IPS DF 4.7 (cell line): Measurements from ENCODE around the gene SENP1.
"Not testable (repeated sequence)": the region's sequence is repeated elsewhere in the genome, so short reads cannot be mapped to it uniquely, and the experiment has no call there.

Source experiments
- DNase-seq: peaks from one replicate; pipeline ENCODE4 v3.0.0-alpha.2; 2013; ENCODE audit warnings: low spot score; ENCODE audit errors: extremely low read depth

Gene SENP1

DNA sequence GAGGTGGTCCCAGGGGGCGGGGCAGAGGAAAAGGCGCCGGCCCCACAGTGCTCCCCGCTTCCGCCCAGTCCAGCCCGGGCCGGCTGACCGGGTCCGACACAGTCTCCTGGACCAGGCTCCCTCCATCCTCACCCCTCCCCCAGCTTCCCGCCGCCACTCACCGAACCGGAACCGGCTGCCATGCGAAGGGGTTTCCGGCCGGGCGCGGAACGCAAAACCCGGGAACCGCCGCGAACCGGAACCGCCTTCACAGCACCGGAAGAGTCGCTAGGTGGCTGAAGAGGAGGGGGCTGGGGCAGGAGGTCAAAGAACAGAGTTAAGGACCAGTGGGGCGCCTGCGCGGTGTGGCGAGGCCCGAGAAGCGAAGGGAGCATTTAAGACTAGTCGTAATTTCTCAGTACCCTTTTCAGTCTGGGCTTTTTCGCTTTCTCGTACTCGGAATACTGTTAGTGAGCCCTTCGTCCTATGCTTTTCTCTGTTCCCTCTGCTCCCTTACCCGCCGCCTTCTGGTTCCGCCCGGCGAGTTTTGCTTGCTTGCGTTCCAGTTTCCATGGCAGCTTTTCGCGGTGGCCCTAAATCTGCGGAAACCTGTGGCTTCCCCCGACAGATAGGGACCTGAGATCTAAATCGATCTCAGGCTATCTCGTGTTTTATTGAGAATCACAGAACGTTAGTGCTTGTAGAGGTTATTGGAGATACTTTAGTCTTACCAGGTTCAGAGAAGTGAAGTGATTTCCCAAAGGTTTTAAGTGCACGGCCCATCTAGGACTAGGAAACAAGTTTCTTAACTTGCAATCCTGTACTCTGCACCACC is at the start of gene SENP1:
TSS of gene SENP1 (minus strand) at position 213 of the 814 bp plus-strand sequence. CDS start 4,607 bp downstream, outside the sequence.
- no peak for DNase-seq

DNA sequence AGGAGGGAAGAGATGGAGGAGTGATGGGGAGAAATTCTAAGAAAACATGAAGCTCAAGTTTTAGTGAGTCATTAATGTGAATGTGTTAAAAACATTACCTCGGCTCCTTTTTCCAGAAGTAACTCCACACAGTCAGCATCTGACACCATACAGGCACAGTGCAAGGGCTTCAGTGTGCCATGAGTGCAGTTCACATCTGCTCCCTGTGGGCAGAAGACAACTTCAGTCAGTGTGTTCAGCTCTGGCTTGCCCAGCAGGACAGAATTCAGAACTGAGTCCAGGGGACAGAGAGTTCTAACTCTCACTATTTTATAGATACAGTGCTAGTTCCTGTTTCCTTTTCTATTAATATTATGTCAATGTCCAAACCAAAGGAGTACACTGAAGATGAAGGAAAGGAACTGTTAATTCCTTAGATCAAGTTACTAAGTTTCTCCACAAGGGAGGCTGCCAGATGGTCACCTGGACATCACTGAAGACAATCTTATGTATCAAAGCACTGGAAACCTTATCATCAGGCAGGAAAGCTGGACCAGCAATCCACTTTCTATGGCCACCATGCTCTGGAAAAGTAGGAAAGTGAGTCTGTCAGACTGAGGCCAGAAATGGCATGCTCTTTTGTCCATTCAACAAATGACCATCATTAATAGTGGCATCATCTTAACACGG is 45.4 kb upstream of the SENP1 start:
- no peak for DNase-seq

DNA sequence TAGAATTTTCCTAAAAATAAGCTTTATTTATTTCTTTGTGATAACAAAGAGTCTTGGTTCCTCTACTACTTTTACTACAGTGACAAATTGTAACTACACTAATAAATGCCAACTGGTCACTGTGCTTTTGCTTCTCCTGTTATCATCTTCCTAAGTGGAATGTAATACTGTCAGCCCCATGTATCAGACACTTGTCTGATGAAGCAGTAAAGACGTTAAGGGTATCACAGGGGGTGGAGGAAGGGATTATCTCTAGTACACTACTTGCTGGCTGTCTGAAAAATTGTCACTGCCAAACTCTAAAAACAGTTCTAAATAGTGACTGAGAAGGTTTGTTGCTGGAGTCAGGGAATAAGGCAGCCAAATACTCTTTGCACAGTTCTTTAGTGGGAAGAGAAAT is 40.1 kb upstream of the SENP1 start:
- no peak for DNase-seq

DNA sequence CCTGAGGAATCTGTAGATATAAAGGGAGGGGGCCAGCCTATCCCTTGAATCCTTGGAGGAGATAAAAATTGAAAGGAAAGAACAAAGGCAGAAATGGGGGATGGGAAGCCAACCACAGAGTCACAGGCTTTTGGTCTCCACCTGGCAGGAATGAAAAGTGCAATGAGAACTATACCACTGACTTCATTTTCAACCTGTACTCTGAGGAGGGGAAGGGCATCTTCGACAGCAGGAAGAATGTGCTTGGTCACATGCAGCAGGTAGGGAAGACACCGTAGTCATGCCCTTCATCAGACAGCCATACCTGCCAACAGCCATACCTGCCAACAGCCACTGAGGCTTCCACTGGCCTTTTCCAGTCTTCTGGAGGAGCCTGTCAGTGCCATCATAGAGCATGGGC is 38.0 kb upstream of the SENP1 start:
- DNase-seq, result no peak

DNA sequence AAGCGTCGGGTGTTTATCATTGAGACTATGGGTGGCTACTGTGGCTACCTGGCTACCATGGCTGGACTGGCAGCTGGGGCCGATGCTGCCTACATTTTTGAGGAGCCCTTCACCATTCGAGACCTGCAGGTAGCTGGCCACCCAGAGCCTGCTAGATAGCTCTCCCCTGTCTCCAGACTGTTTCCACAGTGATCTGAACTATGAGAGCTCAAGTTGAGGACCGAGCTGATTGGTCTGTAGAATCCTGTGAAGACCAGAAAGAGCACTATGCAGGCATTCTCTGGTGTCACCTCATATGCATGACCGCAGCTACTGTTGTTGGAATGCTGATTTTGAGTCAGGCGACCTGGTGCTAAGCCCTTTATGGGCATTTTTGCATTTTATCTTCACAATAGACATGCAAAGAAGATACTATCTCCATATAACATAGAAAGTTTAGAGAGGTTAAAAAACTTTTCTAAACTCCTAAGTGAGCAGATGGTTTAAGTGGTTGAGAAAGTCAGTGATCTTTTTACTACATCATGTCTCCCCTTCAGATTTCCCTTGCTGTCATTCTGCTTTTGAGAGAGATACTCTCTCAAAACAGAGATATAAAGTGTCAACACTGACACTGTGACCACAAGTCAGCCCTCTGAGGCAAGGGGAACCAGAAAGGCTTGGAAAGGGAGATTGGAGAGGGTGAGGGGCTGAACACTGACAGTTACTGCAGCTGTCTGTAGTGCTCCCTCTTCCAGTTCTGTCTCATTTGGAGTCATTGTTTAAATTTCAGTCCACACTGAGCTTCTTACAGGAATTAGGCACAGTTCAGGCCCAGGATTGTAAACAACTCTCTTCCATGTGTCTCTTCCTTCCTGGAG is 37.2 kb upstream of the SENP1 start:
- DNase-seq, result no peak

DNA sequence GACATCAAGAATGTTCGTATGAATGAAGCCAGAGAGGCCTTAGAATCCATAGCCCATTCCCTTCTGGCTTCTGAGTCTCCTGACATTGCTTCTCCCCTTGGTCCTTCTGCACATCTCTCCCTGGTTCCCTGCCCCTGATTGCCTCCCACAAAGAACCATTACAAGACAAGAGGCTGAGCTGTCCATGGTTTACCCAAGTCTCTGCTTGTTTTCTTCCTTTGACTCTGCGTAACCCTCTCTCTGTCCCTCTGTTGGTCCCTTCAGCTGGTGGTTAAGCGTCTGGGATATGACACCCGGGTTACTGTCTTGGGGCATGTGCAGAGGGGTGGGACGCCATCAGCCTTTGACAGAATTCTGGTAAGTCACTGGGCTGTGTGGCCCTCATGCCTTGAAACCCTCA is 29.1 kb upstream of the SENP1 start:
- no peak for DNase-seq

DNA sequence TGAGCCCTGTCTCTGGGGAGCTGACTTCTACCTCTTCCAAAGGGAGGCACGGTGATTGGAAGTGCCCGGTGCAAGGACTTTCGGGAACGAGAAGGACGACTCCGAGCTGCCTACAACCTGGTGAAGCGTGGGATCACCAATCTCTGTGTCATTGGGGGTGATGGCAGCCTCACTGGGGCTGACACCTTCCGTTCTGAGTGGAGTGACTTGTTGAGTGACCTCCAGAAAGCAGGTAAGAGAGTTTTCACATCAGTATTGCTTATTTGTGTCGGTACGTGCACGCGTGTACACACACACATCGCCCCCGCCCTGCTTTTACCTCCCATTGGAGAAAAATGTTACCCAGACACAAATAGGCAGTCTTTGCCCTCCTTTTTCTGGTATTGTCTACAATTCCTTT is 26.9 kb upstream of the SENP1 start:
- no peak for DNase-seq

DNA sequence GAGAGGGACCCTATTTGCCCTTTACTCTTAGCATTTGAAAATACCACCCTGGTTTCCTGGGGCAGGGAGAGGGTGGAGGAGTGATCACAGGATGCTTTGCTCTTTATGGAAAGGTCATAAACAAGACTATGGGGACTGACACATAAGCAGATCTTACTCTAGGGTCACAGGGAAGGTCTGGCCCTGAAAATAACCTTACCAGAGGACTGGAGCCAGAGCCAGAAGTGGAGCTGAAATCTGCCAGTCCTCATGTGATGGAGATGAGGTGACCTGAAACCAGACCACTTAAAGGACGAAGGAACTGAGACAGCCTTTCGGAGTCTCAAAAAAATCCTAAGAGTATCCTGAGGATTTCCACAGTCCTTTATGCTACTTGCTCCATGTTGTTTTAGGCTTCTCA is 25.6 kb upstream of the SENP1 start:
- DNase-seq, result no peak

DNA sequence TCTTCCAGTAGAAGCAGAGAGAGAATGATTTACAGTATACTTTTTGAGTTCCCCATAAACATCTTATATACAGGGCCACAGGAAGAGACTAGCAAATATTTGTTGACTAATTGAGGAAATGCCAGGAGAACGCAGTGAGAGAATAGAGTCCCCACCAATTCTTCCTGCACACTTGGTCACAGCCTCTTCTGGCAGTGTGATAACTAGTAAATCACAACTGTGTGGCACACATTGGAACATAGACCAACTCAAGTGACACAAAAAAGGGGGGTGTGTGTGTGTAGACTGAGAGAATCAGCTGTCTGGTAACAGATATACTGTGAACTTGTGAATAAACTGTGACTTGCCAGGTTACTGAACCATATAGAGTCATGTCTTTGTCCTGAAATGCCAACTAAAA is 23.5 kb upstream of the SENP1 start:
- DNase-seq, result no peak

DNA sequence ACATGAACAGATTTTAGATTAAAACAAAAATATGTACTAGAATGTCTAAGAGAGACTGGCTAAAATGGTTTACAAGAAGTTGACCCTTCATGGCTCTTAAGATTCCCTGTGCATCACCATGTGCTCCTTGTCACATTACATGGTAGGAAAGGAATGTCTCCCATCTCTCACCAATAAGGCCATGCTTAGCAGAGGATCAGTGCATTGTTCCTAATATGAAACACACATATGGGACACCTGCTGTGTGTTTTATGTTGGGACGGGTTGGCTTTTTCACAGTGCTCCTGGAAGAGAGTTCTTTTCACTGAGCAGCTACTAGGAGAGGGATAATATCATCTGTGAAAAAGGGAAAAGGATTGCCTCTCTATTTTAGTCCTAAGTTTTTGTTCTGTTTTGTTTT is 22.9 kb upstream of the SENP1 start:
- DNase-seq, result no peak

DNA sequence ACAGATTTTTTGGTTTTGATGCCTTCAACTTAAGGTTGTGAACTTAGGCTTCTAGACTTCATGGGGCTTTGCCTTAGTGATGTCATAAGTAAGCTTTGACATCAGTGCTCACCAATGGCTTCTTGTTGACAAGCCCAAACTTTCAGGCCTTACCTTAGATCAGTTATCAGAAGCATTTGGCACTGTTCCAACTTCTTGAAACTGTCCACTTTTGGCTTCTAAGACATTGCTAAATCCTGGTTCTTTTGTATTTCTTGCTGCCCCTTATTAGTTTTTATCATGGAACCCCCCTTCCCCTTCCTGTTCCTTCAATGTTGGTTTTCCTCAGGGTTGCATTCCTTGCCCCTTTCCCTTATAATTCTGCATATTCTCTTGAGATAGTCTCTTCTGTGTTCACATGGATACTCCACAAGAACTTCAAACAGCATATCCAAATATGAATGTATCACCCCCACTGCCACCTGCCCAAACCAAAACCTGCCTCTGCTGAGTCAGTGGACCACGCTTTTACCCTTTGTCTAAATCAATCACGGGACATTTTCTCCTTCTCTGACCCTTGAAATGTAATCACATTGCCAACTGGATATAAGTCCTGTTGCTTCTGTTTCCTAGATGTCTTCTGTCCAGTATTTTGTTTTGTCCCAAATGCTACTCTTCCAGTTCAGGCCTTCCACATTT is 21.2 kb upstream of the SENP1 start:
- no peak for DNase-seq

DNA sequence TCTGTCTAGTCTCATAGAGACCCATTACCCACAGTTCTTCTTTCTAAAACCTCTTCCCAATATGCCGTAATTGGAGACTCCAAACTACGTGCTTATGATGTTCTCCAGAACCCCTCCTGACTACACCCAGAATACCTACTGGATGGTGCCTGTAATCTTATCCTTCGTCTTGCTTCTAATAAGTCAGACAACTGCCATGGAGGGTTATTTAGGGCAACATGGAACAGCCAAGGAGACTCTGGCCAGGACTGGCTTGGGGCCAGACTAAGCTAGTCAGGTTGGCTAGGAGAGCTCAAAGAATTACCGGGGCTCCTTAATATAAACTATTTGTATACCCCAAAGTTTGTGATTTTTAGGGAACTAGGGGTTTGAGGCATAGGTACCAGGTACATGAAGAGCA is 20.1 kb upstream of the SENP1 start:
- DNase-seq, result no peak

DNA sequence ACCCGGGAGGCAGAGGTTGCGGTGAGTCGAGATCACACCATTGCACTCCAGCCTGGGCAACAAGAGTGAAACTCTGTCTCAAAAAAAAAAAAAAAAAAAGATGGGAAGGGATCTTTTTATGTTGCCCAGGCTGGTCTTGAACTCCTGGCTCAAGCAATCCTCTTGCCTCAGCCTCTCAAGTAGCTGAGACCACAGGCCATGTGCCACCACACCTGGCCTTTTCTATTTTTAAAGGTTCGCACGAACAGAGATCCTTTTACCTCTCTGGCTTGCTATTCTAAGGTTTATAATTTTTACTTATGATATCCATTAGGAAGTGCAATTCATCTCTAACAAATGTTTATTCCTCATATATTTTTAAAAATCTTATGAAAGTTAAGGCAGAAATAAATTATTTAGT is 19.7 kb upstream of the SENP1 start:
- not testable (repeated sequence) for DNase-seq

DNA sequence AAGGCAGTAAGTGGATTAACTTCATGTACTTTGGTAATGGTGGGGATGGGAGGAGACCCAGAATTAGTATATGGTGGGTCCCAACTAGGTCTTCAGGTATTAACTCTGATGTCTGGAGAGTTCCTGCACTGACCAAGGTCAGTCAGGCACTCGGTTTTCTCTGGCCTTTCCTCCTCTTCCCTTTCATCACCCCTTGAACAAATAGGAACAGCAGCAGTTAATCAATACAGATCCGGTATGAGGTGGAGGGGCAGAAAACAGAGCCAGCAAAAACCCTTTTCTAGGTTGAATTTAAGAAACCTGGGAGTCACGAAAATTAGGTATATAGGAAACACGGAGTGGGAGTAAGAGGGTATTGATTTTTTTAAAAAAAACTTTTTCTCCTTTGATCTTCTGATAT is 17.3 kb upstream of the SENP1 start:
- DNase-seq, result no peak

DNA sequence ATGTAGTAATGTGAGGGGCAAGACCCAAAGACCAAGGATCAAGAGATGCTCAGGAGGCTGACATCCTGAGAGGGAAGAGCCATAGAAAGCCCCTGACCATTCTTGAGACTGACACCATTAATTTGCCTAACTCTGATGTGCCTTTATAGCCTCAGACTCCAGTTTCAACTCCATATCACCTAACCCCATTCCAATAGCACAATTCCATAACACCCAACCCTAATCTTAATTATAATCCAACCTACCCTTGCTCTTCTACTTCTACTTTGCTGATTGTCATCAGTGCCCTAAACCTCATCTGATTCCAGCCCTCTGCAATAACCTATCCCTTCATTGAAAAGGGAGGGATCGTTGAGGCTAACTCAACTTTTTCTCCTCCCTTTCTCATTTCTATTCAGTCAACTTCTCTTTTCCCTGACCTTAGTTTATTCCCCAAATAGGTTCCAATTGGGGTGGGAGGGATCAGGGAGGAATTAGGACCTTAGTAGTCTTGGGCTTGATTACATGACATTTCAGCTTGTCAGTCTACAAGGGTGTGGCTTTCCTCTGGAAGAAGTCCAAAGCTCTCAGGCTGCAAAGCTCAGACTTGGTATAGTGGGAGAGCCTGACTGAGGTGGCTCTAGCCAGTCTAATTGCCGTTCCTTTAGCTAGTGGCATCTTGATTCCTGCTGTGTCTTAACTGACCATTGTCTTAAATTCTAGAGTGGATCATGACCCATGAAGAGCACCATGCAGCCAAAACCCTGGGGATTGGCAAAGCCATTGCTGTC is 16.4 kb upstream of the SENP1 start:
- DNase-seq, result no peak

DNA sequence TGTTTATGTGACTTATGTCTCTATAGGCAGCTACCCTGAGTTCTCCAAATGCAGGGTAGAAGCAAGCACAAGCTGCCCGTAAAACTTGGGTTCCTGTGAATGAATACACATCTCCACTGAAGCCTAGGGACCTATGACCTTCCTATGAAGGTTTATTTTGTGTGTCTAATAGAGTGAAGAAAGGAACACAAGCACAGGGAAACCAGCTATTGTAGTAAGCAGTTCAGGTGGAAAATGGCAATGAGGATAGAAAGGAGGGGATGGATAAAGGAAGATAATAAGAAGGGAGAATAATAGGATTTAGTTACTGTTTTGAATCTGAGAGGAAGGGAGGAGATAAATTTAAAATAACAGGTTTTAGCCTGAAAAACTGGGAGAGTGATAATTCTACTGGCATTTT is 15.6 kb upstream of the SENP1 start:
- no peak for DNase-seq

DNA sequence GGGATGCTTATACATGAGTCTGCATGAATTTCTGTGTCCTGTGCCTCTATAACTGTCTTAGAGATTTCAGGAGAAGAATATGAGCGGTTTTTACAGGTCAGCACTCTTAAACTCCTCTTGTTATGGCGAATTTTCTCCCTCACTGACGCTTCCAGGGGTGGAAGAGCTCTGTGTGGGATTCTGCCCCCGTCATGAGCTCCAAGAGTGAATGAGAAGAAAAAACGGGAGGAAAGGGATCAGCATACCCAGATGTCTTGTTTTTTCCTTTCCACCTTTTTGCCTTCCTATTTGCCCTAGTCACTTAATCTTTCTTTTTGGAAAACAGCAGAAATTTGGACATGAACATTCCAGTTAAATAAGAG is 13.9 kb upstream of the SENP1 start:
- DNase-seq, result no peak

DNA sequence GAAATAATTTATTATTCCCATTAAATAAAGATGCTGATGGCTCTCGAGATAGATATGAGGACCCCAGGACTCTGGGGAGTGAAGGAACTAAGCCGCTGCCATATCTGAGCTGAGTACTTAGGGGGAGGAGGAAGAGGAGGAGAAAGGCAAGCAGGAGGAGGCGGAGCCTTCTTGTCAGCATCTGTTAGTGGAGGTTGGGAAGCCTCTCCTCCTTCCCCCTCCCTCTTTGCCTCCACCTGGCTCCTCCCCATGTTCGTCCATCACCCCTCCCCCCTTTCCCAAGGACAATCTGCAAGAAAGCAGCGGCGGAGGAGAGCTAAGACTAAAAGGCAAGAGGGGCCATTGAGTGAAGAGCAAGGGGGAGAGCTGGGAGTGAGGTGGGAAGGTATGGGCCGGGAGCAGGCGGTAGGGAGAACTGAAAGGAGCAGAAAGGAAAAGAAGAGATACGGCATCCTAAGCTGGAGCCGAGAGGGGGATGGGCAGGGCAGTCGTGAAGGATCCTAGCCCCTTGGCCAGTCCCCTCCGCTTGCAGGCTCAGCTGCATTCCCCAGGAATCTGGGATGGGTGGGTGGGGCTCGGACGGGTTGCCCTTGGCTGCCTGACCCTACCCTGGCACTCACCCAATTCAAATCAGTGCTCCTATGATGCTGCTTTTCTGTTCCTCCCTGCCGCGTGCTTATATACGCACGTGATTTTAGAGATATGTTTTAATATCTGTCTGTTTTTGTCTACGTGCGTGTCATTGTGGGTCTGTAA is 13.4 kb upstream of the SENP1 start, which contains the start of gene PFKM:
TSS of gene PFKM (plus strand) at position 287 of the 756 bp plus-strand sequence. CDS start 3,411 bp downstream, outside the sequence.
- DNase-seq, result peak; percentile 100

DNA sequence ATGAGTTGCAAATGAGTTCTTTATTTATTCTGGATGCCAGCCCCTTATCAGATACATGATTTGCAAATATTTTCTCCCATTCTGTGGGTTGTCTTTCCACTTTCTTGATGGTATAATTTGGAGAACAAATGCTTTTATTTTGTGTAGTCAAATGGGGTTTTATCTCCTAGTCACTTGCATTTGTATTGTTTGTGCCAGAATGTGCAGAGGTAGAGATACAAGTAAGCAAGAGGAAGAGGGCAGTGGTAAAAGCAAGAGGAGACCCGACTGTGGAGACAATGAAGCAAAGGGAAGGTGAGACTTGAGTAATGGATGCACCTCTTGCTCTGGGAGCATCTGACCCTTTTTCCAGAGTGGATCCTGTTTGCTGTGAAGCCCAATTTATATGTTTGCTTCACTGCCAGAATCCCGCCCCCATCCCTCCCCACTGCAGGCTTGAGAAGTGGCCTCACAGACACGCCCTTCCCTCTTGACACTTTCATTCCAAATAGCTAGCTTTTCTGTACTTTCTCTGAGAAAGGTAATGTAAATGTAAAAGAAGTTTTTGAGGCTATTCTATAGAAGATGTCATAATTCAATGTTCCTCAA is 12.5 kb upstream of the SENP1 start:
- DNase-seq, result no peak

DNA sequence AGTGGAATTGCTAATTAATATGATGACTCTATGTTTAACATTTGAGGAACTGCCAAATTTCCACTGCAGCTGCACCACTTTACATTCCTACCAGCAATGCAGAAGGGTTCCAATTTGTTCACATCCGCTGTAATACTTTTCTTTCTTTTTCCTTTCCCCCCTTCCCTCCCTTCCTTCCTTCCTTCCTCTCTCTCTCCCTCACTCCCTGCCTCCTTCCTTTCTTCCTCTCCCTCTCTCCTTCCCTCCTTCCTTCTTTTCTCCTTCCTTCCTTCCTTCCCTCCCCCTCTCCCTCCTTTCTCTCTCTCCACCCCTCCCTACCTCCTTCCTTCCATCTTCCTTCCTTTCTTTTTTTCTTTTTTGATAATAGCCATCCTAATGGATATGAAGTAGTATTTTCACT is 10.1 kb upstream of the SENP1 start:
- no peak for DNase-seq
